ENCODE data around the gene C2CD4A.

The C2CD4A gene

DNA sequence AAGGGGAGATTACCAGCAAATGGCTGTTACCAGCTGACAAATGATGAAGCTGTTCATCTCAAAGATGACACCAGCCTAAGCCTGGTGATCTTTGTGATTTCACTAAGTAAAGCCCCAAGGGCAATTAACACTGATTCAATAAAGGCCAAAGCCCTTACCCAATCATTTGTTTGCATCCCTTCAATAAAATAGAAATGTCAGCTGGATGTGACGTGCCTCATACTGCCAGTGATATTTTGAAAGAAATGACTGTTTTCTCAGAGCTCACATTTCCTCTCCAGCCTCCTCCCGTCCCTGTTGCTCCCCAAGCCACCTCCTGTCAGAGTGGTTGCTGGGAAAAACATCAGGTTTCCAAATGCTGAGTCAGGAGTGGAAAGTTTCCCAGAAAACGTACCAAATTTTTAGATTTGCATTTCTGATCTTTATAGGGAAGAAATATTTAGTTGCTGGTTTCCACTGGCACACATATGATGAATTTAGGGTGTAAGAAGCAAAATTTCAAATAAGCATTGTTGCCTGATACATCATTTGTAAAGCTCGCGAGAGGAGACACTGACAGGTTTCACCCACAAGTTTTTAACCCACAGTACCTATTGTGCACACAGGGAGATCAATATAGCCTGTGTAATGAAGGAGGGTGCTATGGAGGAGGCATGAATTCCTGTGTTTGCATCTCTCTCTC is 21.0 kb downstream of the C2CD4A start:
- H3K4me3 ChIP-seq (replicated peaks; ENCODE audit: low read depth, low read length), result no peak overlapping the region
- TF ChIP-seq, protein P1, sequence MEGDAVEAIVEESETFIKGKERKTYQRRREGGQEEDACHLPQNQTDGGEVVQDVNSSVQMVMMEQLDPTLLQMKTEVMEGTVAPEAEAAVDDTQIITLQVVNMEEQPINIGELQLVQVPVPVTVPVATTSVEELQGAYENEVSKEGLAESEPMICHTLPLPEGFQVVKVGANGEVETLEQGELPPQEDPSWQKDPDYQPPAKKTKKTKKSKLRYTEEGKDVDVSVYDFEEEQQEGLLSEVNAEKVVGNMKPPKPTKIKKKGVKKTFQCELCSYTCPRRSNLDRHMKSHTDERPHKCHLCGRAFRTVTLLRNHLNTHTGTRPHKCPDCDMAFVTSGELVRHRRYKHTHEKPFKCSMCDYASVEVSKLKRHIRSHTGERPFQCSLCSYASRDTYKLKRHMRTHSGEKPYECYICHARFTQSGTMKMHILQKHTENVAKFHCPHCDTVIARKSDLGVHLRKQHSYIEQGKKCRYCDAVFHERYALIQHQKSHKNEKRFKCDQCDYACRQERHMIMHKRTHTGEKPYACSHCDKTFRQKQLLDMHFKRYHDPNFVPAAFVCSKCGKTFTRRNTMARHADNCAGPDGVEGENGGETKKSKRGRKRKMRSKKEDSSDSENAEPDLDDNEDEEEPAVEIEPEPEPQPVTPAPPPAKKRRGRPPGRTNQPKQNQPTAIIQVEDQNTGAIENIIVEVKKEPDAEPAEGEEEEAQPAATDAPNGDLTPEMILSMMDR (IDR thresholded peaks at IDR 0.05; ENCODE audit: low read depth, low read length, missing control alignments), result no peak
- no peak for DNase-seq (ENCODE audit: extremely low read depth, low read depth)

- no peak overlapping the region for H3K4me3 ChIP-seq (replicated peaks; ENCODE audit: low read depth, low read length)
- DNase-seq (ENCODE audit: extremely low read depth, low read depth), result no peak
- TF ChIP-seq, protein P1 (IDR thresholded peaks at IDR 0.05; ENCODE audit: low read depth, low read length, missing control alignments), result no peak
Measured at GRCh38 chr15:62088353-62088693, 21.5 kb downstream of the C2CD4A start.

DNA sequence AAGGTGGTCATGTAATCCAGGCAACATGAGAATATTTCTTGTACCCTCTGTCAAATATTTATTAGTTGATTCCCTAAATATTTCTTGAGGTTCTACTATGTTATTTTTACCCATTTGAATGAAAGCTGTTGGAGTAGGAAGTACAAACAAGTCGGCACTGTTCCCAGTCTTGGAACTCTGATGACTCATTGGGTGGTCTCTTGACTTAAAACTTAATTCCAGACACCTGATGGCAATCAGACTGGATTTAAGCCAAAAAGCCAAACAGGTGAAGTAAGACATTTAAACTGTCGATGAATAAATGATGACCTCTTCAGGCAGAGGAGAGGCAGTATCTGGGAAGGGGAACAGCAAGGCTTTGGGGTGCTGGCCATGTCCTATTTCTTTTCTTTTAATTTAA is 22.8 kb downstream of the C2CD4A start:
- TF ChIP-seq, protein P1 (IDR thresholded peaks at IDR 0.05; ENCODE audit: low read depth, low read length, missing control alignments), result no peak
- no peak overlapping the region for H3K4me3 ChIP-seq (replicated peaks; ENCODE audit: low read depth, low read length)
- no peak for DNase-seq (ENCODE audit: extremely low read depth, low read depth)

DNA sequence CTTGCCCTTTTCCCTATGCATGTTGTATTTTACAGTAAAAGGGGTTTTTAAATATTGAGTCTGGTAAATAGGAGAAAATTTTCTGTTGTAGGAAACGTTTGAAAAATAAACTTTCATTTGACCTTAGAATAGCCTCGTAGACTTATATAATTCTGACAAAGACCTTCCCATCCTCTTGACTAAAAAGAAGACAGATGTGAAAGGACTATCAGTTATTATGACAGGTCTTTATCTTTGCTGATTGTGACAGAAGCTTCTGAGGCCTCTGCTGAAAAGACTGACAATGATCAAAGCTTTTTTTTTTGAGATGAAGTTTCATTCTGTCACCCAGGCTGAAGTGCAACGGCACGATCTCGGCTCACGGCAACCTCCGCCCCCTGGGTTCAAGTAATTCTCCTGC is 24.2 kb downstream of the C2CD4A start:
- H3K4me3 ChIP-seq (replicated peaks; ENCODE audit: low read depth, low read length), result no peak overlapping the region
- no peak for DNase-seq (ENCODE audit: extremely low read depth, low read depth)
- TF ChIP-seq, protein P1 (IDR thresholded peaks at IDR 0.05; ENCODE audit: low read depth, low read length, missing control alignments), result no peak

DNA sequence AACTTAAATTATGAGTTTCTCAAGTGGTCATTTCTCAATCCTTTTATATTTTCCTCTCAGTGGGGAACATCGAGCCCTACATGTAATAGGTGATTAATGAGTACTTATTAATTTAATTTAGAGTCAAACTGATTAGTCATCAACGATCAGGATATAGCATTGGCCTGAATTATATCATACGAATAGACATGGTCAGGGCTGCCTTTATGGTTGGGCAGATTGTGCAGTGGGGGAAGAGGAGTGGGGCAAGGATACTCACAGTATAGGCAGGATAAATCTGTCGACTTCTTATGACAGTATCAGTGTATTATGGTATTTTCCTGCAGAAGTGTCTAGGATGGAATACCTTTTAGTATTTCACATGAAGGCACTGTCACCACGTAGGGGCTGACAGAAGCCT is 27.0 kb downstream of the C2CD4A start:
- no peak overlapping the region for H3K4me3 ChIP-seq (replicated peaks; ENCODE audit: low read depth, low read length)
- no peak for DNase-seq (ENCODE audit: extremely low read depth, low read depth)
- TF ChIP-seq, protein P1 (IDR thresholded peaks at IDR 0.05; ENCODE audit: low read depth, low read length, missing control alignments), result no peak

DNA sequence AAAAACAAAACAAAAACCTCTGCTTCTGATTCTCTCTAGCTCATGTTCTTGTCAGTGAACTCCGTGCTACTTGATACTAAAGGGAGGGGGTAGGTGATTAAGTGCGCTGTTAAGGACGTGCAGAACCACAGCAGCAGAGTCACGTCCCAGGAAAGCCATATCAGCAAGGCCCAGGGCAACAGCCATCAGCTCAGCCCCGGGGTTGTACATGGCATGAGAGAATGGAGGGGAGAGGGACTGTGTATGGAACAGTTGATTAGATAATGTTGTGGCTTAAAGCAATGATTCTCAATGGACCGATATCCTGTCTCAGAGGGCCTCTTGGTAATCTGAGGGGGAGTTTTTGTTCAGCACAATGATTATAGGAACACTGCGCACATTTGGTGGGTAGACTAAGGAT is 27.6 kb downstream of the C2CD4A start:
- no peak overlapping the region for H3K4me3 ChIP-seq (replicated peaks; ENCODE audit: low read depth, low read length)
- no peak for DNase-seq (ENCODE audit: extremely low read depth, low read depth)
- TF ChIP-seq, protein P1 (IDR thresholded peaks at IDR 0.05; ENCODE audit: low read depth, low read length, missing control alignments), result no peak

DNA sequence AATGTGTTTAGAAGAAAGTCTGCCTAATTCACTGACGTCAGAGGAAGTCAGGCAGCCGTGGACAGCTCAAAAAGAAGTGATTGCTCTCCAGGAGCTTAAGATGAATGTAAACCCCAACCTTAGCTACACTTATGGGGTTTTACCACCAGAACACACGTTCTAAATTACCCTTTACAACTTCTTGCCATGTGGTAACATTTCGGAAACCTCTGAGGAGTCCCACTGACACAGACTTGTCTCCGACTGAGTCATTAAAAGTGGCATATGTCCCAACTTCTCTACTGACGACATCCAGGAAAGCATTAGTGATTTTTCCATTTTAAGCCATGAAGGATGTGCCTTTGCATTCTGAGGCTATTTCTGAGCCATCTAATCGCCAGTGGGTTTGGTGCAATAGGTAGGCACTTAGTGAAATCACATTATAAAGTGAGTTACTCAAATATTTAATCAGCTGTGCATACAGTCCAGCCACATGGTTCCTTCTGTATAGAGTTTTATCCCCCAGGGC is 32.4 kb downstream of the C2CD4A start:
- H3K4me3 ChIP-seq (replicated peaks; ENCODE audit: low read depth, low read length), result no peak overlapping the region
- TF ChIP-seq, protein P1 (IDR thresholded peaks at IDR 0.05; ENCODE audit: low read depth, low read length, missing control alignments), result no peak
- DNase-seq (ENCODE audit: extremely low read depth, low read depth), result peak; percentile 65
